Sigmoid colon (tissue), 4 donors: ENCODE results near the gene TNNI2.

Source experiments
- EP300 ChIP-seq, 4 donors: sonication (generic); formaldehyde crosslinking; IDR thresholded peaks; one replicate each; pipeline ENCODE4 v1.6.1; 2017; ENCODE audit warnings: antibody characterized with exemption in 4 of 4
- POLR2A ChIP-seq, 2 donors: fragments of 450-650 bp; IDR thresholded peaks; one replicate each; pipeline ENCODE4 v1.6.1; 2016; ENCODE audit warnings: antibody characterized with exemption in 2 of 2, mild to moderate bottlenecking in 2 of 2, moderate library complexity in 2 of 2
- TF ChIP-seq, protein P1 (sequence below), 4 experiments: fragments of 450-650 bp in 3 of 4; fragments of 200-600 bp in 1 of 4; IDR thresholded peaks; one replicate each; pipeline ENCODE4 v1.5.1; 2016 to 2019; ENCODE audit warnings: antibody characterized with exemption in 4 of 4, mild to moderate bottlenecking in 3 of 4, moderate library complexity in 2 of 4

DNA sequence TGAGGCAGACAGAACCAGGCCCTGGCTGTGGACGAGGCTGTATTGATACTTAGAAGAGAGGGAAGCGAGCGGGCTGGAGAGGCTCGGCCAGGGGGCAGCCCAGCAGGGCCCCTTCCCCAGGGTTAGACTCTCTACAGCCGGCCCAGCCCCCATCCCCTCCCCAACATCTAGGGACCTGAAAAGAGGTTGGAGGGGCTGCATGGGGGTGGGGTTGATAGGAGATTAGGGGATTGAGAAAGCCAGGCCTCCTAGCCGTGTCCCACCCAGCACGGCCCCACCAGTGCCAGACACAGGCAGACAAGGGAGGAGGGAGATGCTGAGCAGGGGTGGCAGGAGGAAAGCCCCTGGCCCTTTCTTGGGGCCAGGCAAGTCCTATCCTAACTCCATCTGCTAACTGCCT is 19.8 kb downstream of the TNNI2 start:
- TF ChIP-seq, protein P1, sequence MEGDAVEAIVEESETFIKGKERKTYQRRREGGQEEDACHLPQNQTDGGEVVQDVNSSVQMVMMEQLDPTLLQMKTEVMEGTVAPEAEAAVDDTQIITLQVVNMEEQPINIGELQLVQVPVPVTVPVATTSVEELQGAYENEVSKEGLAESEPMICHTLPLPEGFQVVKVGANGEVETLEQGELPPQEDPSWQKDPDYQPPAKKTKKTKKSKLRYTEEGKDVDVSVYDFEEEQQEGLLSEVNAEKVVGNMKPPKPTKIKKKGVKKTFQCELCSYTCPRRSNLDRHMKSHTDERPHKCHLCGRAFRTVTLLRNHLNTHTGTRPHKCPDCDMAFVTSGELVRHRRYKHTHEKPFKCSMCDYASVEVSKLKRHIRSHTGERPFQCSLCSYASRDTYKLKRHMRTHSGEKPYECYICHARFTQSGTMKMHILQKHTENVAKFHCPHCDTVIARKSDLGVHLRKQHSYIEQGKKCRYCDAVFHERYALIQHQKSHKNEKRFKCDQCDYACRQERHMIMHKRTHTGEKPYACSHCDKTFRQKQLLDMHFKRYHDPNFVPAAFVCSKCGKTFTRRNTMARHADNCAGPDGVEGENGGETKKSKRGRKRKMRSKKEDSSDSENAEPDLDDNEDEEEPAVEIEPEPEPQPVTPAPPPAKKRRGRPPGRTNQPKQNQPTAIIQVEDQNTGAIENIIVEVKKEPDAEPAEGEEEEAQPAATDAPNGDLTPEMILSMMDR (IDR thresholded peaks at IDR 0.05) = no peak
- no peak for TF ChIP-seq POLR2A (IDR thresholded peaks at IDR 0.05)
- no peak for TF ChIP-seq EP300 (IDR thresholded peaks at IDR 0.05)
